Neutrophil (primary cell): Measurements from ENCODE around the gene FASTKD2.

Source experiments
- H3K27ac ChIP-seq: fragments of 200-600 bp; sonication (generic); 2 replicates; pipeline ENCODE4 v1.5.1; 2016; ENCODE audit warnings: mild to moderate bottlenecking, moderate library complexity
- H3K27me3 ChIP-seq: fragments of 200-600 bp; sonication (generic); 2 replicates; pipeline ENCODE4 v1.6.0; 2016; ENCODE audit warnings: mild to moderate bottlenecking
- H3K36me3 ChIP-seq: fragments of 200-600 bp; sonication (generic); 2 replicates; pipeline ENCODE4 v1.5.1; 2017
- H3K4me1 ChIP-seq, 2 experiments: fragments of 200-600 bp in 1 of 2; sonication (generic) in 1 of 2; 1 replicate in 1 of 2; 2 replicates in 1 of 2; pipeline versions ENCODE4 v1.5.1 to v1.6.1; 2013 to 2016; ENCODE audit warnings: low read depth in 1 of 2, low read length in 1 of 2, mild to moderate bottlenecking in 1 of 2, moderate library complexity in 1 of 2; ENCODE audit not compliant: control insufficient read depth in 1 of 2, insufficient read depth in 1 of 2
- H3K4me3 ChIP-seq, 2 experiments: fragments of 200-600 bp in 1 of 2; sonication (generic) in 1 of 2; 1 replicate in 1 of 2; 2 replicates in 1 of 2; pipeline ENCODE4 v1.5.1; 2013 to 2016; ENCODE audit warnings: low read depth in 1 of 2, low read length in 1 of 2, mild to moderate bottlenecking in 1 of 2, moderate library complexity in 1 of 2
- H3K9me3 ChIP-seq: fragments of 200-600 bp; sonication (generic); 2 replicates; pipeline ENCODE4 v1.5.1; 2016
- CTCF ChIP-seq: fragments of 200-600 bp; sonication (generic); IDR thresholded peaks from 2 replicates; pipeline ENCODE4 v1.5.1; 2016; ENCODE audit warnings: antibody characterized with exemption

The FASTKD2 gene

GRCh38 chr2:206831442-206831995 is 66.1 kb downstream of the FASTKD2 start:
- H3K36me3 ChIP-seq: no peaks in the 10 kb centered on the region
- H3K27me3 ChIP-seq: no peaks in the 10 kb centered on the region
- no peaks in the 10 kb centered on the region for H3K4me1 ChIP-seq
- H3K27ac ChIP-seq: no peak overlapping the region
- H3K4me3 ChIP-seq: no peak overlapping the region
- no peaks in the 10 kb centered on the region for H3K9me3 ChIP-seq
- TF ChIP-seq CTCF: no peak

GRCh38 chr2:206832873-206833272 is 67.5 kb downstream of the FASTKD2 start:
- TF ChIP-seq CTCF: no peak
- no peaks in the 10 kb centered on the region for H3K36me3 ChIP-seq
- H3K9me3 ChIP-seq: no peaks in the 10 kb centered on the region
- no peak overlapping the region for H3K4me3 ChIP-seq
- no peaks in the 10 kb centered on the region for H3K4me1 ChIP-seq
- H3K27me3 ChIP-seq: no peaks in the 10 kb centered on the region
- H3K27ac ChIP-seq: no peak overlapping the region

GRCh38 chr2:206833291-206833690 is 67.9 kb downstream of the FASTKD2 start:
- no peak overlapping the region for H3K4me3 ChIP-seq
- H3K27ac ChIP-seq: no peak overlapping the region
- no peaks in the 10 kb centered on the region for H3K9me3 ChIP-seq
- TF ChIP-seq CTCF: no peak
- H3K4me1 ChIP-seq: no peaks in the 10 kb centered on the region
- H3K36me3 ChIP-seq: no peaks in the 10 kb centered on the region
- H3K27me3 ChIP-seq: no peaks in the 10 kb centered on the region

GRCh38 chr2:206836722-206837121 is 71.3 kb downstream of the FASTKD2 start:
- no peaks in the 10 kb centered on the region for H3K36me3 ChIP-seq
- no peak for TF ChIP-seq CTCF
- H3K4me3 ChIP-seq: no peak overlapping the region
- no peaks in the 10 kb centered on the region for H3K9me3 ChIP-seq
- no peaks in the 10 kb centered on the region for H3K27me3 ChIP-seq
- H3K4me1 ChIP-seq: no peaks in the 10 kb centered on the region
- no peak overlapping the region for H3K27ac ChIP-seq

- no peaks in the 10 kb centered on the region for H3K9me3 ChIP-seq
Measured at GRCh38 chr2:206837775-206838174, 72.4 kb downstream of the FASTKD2 start.

More at GRCh38 chr2:206837775-206838174, 72.4 kb downstream of the FASTKD2 start:
- TF ChIP-seq CTCF: no peak
- Histone ChIP-seq H3K27me3 (no peaks in the 10 kb centered on the region), H3K27ac (no peak overlapping the region), H3K4me1 (no peaks in the 10 kb centered on the region), H3K4me3 (no peak overlapping the region), H3K36me3 (no peaks in the 10 kb centered on the region)
